Measurements from ENCODE around the gene TSR1.

The TSR1 gene

GRCh38 chr17:2277429-2278170, 58.7 kb downstream of the TSR1 start:
- DNase-seq = no peak

- DNase-seq = no peak
Observed at GRCh38 chr17:2275722-2276121, 60.5 kb downstream of the TSR1 start.

DNA sequence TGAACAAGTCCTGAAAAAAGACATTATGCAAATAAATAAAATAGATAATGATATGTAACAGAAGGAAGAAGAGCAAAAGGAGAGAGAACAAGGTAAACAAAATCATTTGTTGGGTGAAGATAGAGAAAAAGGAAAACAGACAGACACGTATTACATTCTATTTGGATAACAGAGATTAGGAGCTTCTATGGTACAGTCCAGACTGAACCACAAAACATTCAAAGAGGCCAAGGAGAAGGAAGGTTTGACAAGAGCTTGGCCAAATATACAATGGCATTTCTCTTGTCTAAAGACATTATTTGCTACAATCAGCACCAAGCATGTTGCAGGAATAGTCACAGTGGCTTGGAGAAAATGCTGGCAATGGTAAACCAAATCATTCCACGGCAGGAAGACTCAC, 61.8 kb downstream of the TSR1 start:
- DNase-seq = no peak

Measured in 8988T (cell line).